Naive thymus-derived CD4-positive, alpha-beta T cell (primary cell): ENCODE measurements around the gene ERH. TPM values are rescaled to one million over a fixed set of nuclear protein-coding genes. Genes with fewer than 3 reads are reported as not detected.

Experiments used
- ATAC-seq: fragments of 150-1000 bp; cut with Tn5 transposase; 2 replicates; pipeline ENCODE4 v1.10.0; 2021; ENCODE audit warnings: mild to moderate bottlenecking, moderate library complexity
- CTCF ChIA-PET: fragments of 350-600 bp; sonication (Branson Sonifier 250); formaldehyde crosslinking; loops from one replicate; lab custom pipeline; 2021; ENCODE audit warnings: antibody characterized with exemption; lab: Charles Lee
- POLR2A ChIA-PET: fragments of 350-600 bp; sonication (Branson Sonifier 250); formaldehyde crosslinking; loops from one replicate; lab custom pipeline; 2021; ENCODE audit warnings: antibody characterized with exemption, inconsistent platforms; lab: Charles Lee
- DNase-seq, 9 donors: peaks; one replicate each; pipeline versions ENCODE4 v3.0.0 to v3.0.0-alpha.2; 2020 to 2022; ENCODE audit warnings: mixed read lengths in 1 of 9
- H3K27ac ChIP-seq: one replicate; pipeline ENCODE4 v1.7.0; 2013; ENCODE audit warnings: mild to moderate bottlenecking, low read depth, low read length, moderate library complexity
- H3K27me3 ChIP-seq, 2 donors: one replicate each; pipeline ENCODE4 v1.7.0; 2013; ENCODE audit warnings: low read length in 2 of 2, mild to moderate bottlenecking in 2 of 2, moderate library complexity in 2 of 2; ENCODE audit not compliant: control insufficient read depth in 2 of 2, insufficient read depth in 2 of 2
- H3K36me3 ChIP-seq, 3 experiments: 1 replicate in 2 of 3; 2 replicates in 1 of 3; pipeline ENCODE4 v1.7.0; 2013; ENCODE audit warnings: low read length in 3 of 3, mild to moderate bottlenecking in 3 of 3, moderate library complexity in 1 of 3; ENCODE audit not compliant: insufficient read depth in 3 of 3, control insufficient read depth in 2 of 3
- H3K4me1 ChIP-seq, 2 donors: one replicate each; pipeline ENCODE4 v1.7.0; 2013; ENCODE audit warnings: low read length in 2 of 2, mild to moderate bottlenecking in 2 of 2, moderate library complexity in 1 of 2; ENCODE audit not compliant: control insufficient read depth in 2 of 2, insufficient read depth in 2 of 2
- H3K4me3 ChIP-seq: 2 replicates; pipeline ENCODE4 v1.7.0; 2013; ENCODE audit warnings: mild to moderate bottlenecking, low read length
- H3K9me3 ChIP-seq, 3 experiments: 1 replicate in 2 of 3; 2 replicates in 1 of 3; pipeline ENCODE4 v1.7.0; 2013; ENCODE audit warnings: low read length in 3 of 3; ENCODE audit not compliant: control insufficient read depth in 2 of 3
- H3K27ac Mint-ChIP-seq, 9 donors: one replicate each; pipeline ENCODE4 v1.8.0; 2020 to 2022; ENCODE audit warnings: mixed read lengths in 9 of 9, mild to moderate bottlenecking in 8 of 9, moderate library complexity in 5 of 9, inconsistent platforms in 2 of 9
- H3K27me3 Mint-ChIP-seq, 5 donors: one replicate each; pipeline ENCODE4 v1.8.0; 2021 to 2022; ENCODE audit warnings: mixed read lengths in 5 of 5, mild to moderate bottlenecking in 1 of 5
- H3K36me3 Mint-ChIP-seq, 5 donors: one replicate each; pipeline ENCODE4 v1.8.0; 2020 to 2022; ENCODE audit warnings: mixed read lengths in 5 of 5, mild to moderate bottlenecking in 3 of 5, inconsistent platforms in 1 of 5
- H3K4me1 Mint-ChIP-seq, 7 donors: one replicate each; pipeline ENCODE4 v1.8.0; 2020 to 2022; ENCODE audit warnings: mixed read lengths in 7 of 7, mild to moderate bottlenecking in 3 of 7, inconsistent platforms in 1 of 7
- H3K4me3 Mint-ChIP-seq, 10 donors: one replicate each; pipeline ENCODE4 v1.8.0; 2020 to 2022; ENCODE audit warnings: mild to moderate bottlenecking in 10 of 10, mixed read lengths in 10 of 10, moderate library complexity in 6 of 10, inconsistent platforms in 2 of 10
- H3K9me3 Mint-ChIP-seq, 11 donors: one replicate each; pipeline ENCODE4 v1.8.0; 2020 to 2022; ENCODE audit warnings: mixed read lengths in 11 of 11, mild to moderate bottlenecking in 4 of 11, inconsistent platforms in 1 of 11, moderate library complexity in 1 of 11
- intact Hi-C, 2 donors: fragments of 100-400 bp; cut with micrococcal nuclease; formaldehyde crosslinking; loops; one replicate each; pipeline ENCODE4 v1.15.1; 2023
- polyA plus RNA-seq, 2 donors: library from polyadenylated mRNA; unstranded; fragments of 300-500 nt; fragmentation: Illumina TruSeq; gene quantifications; one replicate each; pipeline ENCODE4 v1.2.3, GENCODE V29; 2021
- total RNA-seq, 6 experiments: library from RNA in 5 of 6; stranded (reverse) in 5 of 6; gene quantifications; 1 replicate in 5 of 6; 2 replicates in 1 of 6; pipeline ENCODE4 v1.2.3 and lab custom pipeline; 2021 to 2026

The ERH gene
- total and polyA plus RNA-seq, 7 experiments from 2014 or later = 26.4 to 330 (median 93.7) TPM

DNA sequence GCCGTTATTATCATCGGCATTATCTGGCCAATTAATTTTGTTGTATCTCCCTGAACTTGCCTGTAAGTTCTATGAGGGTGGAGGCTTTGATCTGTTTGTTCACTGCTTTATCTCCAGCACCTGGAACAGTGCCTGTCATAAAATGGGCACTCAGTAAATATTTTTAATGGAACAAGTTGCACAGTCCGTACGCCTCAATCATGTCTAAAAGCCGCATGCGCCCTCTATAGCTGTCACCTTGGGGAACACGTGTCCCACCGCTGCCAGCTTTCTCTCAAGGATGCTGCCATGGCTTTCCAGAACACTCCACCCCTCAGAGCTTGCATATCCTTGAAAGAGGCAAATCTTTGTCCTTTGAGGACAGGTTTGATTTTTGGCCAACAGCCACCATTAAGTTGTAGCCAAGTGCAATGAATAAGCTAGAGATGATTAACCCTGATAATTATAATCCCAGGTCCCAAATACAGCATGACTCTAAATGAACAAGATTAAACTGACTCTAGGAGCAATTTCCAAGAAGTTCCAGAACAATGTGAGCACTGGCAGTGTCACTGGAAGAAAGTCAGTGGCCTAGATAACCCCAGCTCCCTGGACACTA lies 55.1 kb downstream of the ERH start:
- DNase-seq (no peak), ATAC-seq (no peak)
- no peaks in the 10 kb centered on the region for H3K36me3 Mint-ChIP-seq
- ChIA-PET CTCF (no interaction called here), POLR2A (no interaction called here)
- Histone ChIP-seq H3K27me3 (no peaks in the 10 kb centered on the region), H3K4me3 (no peak overlapping the region), H3K36me3 (no peaks in the 10 kb centered on the region), H3K4me1 (no peaks in the 10 kb centered on the region), H3K9me3 (no peaks in the 10 kb centered on the region), H3K27ac (no peak overlapping the region)
- H3K27me3 Mint-ChIP-seq = peaks cover 0 to 30% (median 9%) of the 10 kb centered on the region in 5 donors
- intact Hi-C loops = no loop called here
- no peaks in the 10 kb centered on the region for H3K4me1 Mint-ChIP-seq
- no peaks in the 10 kb centered on the region for H3K9me3 Mint-ChIP-seq
- no peak overlapping the region for H3K4me3 Mint-ChIP-seq
- no peak overlapping the region for H3K27ac Mint-ChIP-seq

DNA sequence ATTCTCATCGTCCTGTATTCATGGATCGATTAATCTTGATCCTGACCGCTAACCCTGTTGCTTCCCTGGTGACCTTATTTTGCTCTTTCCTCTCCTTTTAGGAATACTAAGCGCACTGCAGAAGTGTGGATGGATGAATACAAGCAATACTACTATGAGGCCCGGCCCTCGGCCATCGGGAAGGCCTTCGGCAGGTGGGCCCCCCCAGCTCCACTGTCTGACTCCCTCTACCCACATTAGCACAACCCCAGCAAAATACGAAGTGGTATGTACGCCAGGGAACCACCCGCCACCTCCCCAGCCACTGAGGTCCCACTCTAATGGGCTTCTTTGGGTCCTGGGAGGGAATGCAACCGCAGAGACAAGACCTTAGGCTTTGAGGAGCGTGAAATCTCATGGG lies 58.7 kb downstream of the ERH start:
- no peak for DNase-seq
- H3K4me1 Mint-ChIP-seq = peaks cover 1 to 13% (median 9%) of the 10 kb centered on the region in 7 donors
- no peaks in the 10 kb centered on the region for H3K36me3 Mint-ChIP-seq
- no peak overlapping the region for H3K27ac Mint-ChIP-seq
- no peaks in the 10 kb centered on the region for H3K36me3 ChIP-seq
- ChIA-PET POLR2A (no interaction called here), CTCF (no interaction called here)
- no peaks in the 10 kb centered on the region for H3K9me3 Mint-ChIP-seq
- no peaks in the 10 kb centered on the region for H3K27me3 ChIP-seq
- H3K27me3 Mint-ChIP-seq = peaks cover 0 to 22% (median 9%) of the 10 kb centered on the region in 5 donors
- no peaks in the 10 kb centered on the region for H3K9me3 ChIP-seq
- H3K4me1 ChIP-seq = no peaks in the 10 kb centered on the region
- intact Hi-C loops = no loop called here
- no peak overlapping the region for H3K4me3 Mint-ChIP-seq
- H3K4me3 ChIP-seq = no peak overlapping the region
- no peak for ATAC-seq
- H3K27ac ChIP-seq = no peak overlapping the region

- ChIA-PET POLR2A (no interaction called here), CTCF (no interaction called here)
- Mint-ChIP-seq H3K27ac (no peak overlapping the region), H3K27me3 (peaks cover 3 to 18% (median 8%) of the 10 kb centered on the region in 5 donors), H3K36me3 (no peaks in the 10 kb centered on the region), H3K4me3 (no peak overlapping the region), H3K4me1 (peaks cover 1 to 18% (median 9%) of the 10 kb centered on the region in 7 donors), H3K9me3 (no peaks in the 10 kb centered on the region)
- no peak for DNase-seq
- Histone ChIP-seq H3K27ac (no peak overlapping the region), H3K9me3 (no peaks in the 10 kb centered on the region), H3K4me1 (no peaks in the 10 kb centered on the region), H3K36me3 (no peaks in the 10 kb centered on the region), H3K4me3 (no peak overlapping the region), H3K27me3 (no peaks in the 10 kb centered on the region)
- ATAC-seq = no peak
- intact Hi-C loops = no loop called here
These were observed 60.1 kb downstream of the ERH start for GRCh38 chr14:69337984-69338383.

GRCh38 chr14:69335371-69335771 lies 62.7 kb downstream of the ERH start:
- Mint-ChIP-seq H3K4me1 (peaks cover 1 to 18% (median 9%) of the 10 kb centered on the region in 7 donors), H3K9me3 (no peaks in the 10 kb centered on the region), H3K27me3 (peaks cover 0 to 5% (median 3%) of the 10 kb centered on the region in 5 donors), H3K36me3 (no peaks in the 10 kb centered on the region), H3K4me3 (peak overlapping the region in 2 of 10 donors; percentile 15 to 27), H3K27ac (peak overlapping the region in 2 of 9 donors; percentile 15 to 41)
- no peaks in the 10 kb centered on the region for H3K4me1 ChIP-seq
- intact Hi-C loops = no loop called here
- no peaks in the 10 kb centered on the region for H3K9me3 ChIP-seq
- DNase-seq (no peak), ATAC-seq (no peak)
- no peak overlapping the region for H3K4me3 ChIP-seq
- H3K36me3 ChIP-seq = no peaks in the 10 kb centered on the region
- no peaks in the 10 kb centered on the region for H3K27me3 ChIP-seq
- CTCF ChIA-PET = no interaction called here
- POLR2A ChIA-PET = no interaction called here
- no peak overlapping the region for H3K27ac ChIP-seq

DNA sequence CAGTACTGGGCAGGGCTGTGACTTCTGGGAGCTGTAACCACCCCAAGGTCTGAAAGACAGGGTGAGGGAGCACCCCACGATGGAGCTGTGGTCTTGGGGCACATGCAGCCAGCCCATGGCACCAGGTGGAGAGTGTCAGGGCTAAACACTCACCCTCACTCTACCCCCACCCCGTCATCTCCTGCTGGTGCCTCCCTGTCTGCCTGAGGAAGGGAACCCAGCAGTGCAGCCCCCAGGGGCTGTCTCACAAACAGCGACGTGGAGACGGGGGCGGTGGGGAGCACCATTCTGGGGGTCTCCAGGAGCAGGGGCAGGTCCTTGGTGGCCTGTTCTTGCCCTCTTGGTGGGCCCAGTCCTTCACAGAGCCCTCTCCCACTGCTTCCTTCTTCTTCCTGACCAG lies 63.5 kb downstream of the ERH start:
- CTCF ChIA-PET = no interaction called here
- Histone ChIP-seq H3K4me3 (no peak overlapping the region), H3K27me3 (no peaks in the 10 kb centered on the region), H3K4me1 (no peaks in the 10 kb centered on the region), H3K27ac (no peak overlapping the region), H3K36me3 (no peaks in the 10 kb centered on the region), H3K9me3 (no peaks in the 10 kb centered on the region)
- Mint-ChIP-seq H3K27me3 (peaks cover 0 to 5% (median 3%) of the 10 kb centered on the region in 5 donors), H3K4me3 (no peak overlapping the region), H3K9me3 (no peaks in the 10 kb centered on the region), H3K36me3 (no peaks in the 10 kb centered on the region), H3K27ac (no peak overlapping the region), H3K4me1 (peaks cover 1 to 20% (median 9%) of the 10 kb centered on the region in 7 donors)
- POLR2A ChIA-PET = no interaction called here
- DNase-seq (no peak), ATAC-seq (no peak)
- intact Hi-C loops = no loop called here

DNA sequence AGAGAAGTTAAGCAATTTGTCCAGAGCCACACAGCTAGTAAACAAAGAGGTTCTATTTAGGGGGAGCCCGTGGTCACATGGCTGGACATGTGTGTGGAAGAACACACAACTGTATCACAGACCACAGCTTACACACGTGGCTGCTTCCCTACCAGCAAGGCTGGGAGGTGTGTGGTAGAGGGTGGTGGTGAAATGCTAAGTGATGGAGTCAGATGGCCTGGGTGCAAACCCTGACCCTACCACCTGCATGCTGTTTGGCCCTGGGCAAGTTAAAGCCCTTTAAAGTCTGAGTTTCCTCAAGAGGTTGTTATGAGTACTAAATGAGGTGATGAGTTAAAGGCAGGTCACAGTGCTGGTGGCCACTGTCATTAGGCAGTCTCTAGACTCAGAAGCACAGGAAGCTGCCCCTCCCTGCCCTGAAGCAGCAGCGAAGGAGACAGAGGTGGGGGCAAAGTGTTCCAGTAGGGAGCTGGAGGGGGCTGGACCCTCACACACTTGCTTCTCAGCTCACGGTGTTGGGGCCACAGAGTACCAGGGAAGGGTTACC lies 64.2 kb downstream of the ERH start:
- H3K27ac Mint-ChIP-seq = no peak overlapping the region

More for the DNA sequence above, 64.2 kb downstream of the ERH start:
- Histone ChIP-seq H3K27ac (no peak overlapping the region), H3K27me3 (no peaks in the 10 kb centered on the region), H3K4me3 (no peak overlapping the region), H3K36me3 (no peaks in the 10 kb centered on the region), H3K4me1 (no peaks in the 10 kb centered on the region), H3K9me3 (no peaks in the 10 kb centered on the region)
- Mint-ChIP-seq H3K27me3 (peaks cover 0 to 5% (median 3%) of the 10 kb centered on the region in 5 donors), H3K9me3 (no peaks in the 10 kb centered on the region), H3K36me3 (no peaks in the 10 kb centered on the region), H3K4me3 (peak overlapping the region in 1 of 10 donors; percentile 12), H3K4me1 (peaks cover 1 to 20% (median 9%) of the 10 kb centered on the region in 7 donors)
- POLR2A ChIA-PET = no interaction called here
- no peak for ATAC-seq
- CTCF ChIA-PET = no interaction called here
- no peak for DNase-seq
- intact Hi-C loops = no loop called here
